ENCODE measurements around the gene PALMD.

PALMD gene

GRCh38 chr1:99704356-99704816 lies 58.5 kb downstream of the PALMD start:
- no peak for DNase-seq

GRCh38 chr1:99705385-99705784 lies 59.5 kb downstream of the PALMD start:
- DNase-seq = no peak

- DNase-seq = peak; percentile 68
These were observed 61.7 kb downstream of the PALMD start for GRCh38 chr1:99707535-99708142.

DNA sequence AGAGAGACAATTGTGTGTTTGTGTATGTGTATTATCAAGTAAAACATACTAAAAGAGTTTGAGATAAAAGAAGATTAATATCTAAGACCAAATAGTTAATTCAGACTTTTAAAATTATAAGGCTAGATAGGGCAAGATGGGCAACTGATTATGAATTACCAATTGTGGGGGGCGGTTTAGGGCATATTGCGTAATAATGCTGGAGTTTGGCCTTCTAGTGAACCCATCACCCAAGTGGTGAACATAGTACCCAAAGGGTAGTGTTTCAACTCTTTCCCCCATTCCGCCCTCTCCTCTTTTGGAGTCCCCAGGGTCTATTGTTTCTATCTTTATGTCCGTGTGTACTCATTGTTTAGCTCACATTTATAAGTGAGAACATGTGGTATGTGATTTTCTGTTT lies 65.1 kb downstream of the PALMD start:
- DNase-seq = no peak

DNA sequence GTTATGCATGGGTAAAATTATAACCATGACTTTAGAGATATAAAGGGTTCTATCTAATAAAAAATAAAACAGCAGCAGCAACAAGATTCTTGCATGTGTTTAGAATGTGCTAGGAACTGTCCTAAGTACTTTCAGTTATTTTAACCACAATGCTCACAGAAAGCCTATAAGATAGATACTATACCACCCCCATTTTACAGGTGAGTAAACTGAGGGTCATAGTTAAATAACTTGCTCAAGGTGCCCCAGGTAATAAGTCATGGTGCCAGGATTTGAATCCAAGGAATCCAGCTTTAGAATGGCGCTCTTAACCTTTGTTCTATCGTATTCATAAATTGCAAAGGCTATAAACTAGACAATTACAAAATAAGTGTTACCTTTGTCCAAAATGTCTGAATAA lies 67.1 kb downstream of the PALMD start:
- no peak for DNase-seq

DNA sequence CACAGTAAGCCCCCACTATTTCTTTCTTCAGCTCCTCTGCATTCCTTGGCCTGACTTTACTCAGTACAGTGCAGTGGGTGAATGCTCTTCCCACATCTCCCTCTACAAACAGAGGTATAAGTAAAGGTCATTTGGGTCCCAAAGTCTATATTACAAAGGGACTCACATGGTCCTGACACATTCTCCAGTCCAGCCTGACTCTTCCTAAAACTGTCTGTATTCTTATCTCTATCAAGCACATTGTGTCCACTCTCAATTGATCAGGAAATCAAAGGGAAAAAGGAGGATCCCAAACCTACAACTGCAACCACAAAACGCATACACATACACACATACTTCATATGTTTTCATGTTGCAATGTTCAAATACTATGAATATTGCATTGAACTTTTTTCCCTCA lies 71.1 kb downstream of the PALMD start:
- no peak for DNase-seq

DNA sequence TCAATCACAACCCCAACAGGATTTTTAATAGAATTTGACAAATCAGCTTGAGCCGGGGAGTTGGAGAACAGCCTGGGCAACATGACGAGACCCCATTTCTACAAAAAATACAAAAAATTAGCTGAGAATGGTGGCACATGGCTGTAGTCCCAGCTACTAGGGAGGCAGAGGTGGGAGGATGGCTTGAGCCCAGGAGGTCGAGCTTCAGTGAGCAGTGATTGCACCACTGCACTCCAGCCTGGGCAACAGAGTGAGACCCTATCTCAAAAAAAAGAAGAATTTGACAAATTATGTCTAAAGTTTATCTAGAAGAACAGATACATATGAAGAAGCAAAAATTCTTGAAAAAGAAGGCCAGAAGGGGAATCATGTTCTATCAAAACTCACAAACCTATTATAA lies 77.3 kb downstream of the PALMD start:
- DNase-seq = no peak

GRCh38 chr1:99725996-99726395 lies 80.1 kb downstream of the PALMD start:
- DNase-seq = no peak

GRCh38 chr1:99726407-99726806 lies 80.5 kb downstream of the PALMD start:
- DNase-seq = no peak

DNA sequence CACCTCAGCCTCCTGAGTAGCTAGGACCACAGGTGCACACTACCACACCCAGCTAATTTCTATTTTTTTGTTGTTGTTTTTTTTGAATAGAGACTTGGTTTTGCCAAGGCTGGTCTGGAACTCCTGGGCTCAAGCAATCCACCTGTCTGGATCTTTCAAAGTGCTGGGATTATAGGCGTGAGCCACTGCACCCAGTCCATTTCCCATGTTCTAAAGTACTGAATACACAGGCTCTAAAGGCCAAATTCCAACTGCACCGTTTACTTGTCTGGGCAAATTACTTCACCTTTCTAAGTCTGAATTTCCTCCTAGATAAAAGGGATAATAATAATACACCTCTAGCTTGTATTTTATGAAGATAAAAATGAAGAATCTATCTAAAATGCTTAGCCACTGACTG lies 80.9 kb downstream of the PALMD start:
- DNase-seq = no peak

DNA sequence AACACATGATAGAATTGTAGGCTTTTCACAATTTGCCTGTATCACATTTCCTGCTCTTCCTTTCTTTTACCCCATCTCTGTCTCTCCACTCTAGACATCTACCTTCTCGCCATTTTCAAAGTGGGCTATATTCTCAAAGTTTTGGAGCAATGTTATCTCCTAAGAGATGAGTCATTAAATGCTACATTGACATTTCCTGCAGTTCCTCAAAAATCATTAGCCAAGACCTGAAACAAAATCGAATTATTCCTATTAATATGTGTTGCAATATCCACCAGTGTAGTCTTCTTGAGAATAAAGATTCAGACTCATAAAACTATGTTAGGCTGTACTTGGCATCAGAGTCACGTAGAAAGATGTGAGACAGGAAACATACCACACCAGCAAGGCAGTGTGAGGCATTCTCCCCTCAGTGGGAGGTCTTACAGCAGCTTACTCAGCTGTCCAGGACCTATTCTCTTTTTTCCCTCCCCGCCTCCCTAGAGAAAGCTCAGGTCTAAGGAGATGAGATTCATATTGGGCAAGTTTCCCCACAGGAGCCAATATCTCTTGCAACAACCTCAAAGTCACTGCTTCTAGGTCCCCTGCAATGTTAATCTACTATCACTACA lies 81.8 kb downstream of the PALMD start:
- DNase-seq = no peak

DNA sequence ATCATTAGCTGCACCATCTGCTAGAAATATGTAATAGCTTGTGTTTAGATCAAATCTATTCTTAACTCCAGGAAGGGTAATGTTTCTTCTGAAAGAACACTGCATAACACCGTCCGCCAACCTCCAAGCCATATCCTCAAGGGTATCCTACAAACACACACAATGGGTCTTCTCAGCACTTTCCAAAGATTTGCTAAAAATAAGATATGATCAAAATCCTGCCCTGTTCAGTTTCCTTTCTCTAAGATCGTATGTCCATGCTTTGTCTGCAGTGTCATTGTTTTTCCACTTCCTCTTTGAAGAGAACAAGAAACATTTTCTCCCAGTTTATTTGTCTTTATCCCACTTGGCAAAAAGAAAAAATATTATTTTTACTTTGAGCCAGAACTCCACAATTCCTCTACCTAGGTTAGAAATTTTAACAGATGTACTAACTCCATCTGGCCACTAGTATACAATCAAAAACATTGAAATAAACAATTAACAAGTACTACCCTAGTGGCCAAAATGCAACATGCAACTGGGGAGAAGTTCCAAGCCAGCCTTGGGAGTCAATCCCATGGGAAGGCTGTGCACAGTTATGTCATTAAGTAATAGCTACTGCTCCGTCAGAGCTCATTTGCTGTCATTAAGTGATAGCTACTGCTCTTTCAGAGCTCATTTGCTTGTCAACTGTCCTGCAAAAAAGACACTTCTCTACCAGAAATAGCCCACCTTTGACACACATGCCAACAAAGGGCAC lies 82.8 kb downstream of the PALMD start:
- no peak for DNase-seq

DNA sequence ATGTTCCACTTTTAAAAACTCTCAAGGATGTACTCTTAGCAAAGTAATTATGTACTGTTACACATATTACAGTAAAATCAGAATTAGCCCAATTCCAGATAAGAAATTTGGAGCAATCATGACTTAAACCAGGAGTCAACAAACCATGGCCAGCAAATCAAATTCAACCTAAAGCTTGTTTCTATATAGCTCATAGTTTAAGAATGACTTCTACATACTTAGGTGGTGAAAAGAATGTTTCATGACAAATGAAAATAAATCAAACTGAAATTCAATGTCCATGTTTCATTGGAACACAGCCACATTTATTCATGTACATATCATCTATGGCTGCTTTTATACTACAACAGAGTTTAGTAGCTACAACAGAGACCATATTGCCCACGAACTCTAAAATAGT lies 85.5 kb downstream of the PALMD start:
- DNase-seq = no peak

GRCh38 chr1:99735852-99736251 lies 89.9 kb downstream of the PALMD start:
- DNase-seq = no peak

DNA sequence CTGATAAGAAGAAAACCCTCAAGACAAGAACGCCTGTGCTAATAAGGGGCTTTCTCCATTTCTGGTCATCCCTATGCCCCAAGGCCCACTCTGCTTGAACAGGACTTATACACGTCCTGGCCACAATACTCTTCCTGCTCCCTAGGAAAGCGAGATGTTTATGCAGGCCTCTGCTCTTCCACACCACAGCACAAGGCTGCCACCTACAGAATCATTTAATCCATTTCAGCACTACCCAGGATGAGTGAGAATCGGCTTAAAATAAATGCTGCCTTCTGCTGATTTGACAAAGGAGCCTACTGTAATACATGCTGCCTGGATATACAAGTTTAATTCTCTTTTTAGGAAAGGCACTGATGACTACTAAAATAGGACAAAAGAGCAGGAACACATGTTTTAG lies 91.1 kb downstream of the PALMD start:
- peak; percentile 33 for DNase-seq

GRCh38 chr1:99738858-99739465 lies 93.0 kb downstream of the PALMD start:
- DNase-seq = no peak

DNA sequence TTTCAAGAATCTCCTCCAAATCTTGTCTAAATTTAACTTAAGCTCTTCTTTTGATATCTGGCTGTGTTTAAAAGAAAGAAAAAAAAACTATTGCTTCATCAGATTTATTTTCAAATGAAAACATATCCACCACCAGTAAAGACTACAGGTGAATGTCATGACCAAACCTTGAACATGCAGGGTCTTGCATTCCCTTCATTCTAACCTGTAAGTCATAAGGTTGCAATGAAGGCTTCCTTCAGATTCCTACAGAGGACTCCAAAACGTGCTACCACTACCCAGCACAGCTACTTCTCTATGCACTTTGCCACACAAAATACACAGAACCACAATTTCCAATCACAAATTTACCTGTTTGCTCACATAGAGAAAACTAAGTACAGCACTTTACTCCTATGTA lies 94.2 kb downstream of the PALMD start:
- no peak for DNase-seq
